ENCODE results near the gene PAX5.

GRCh38 chr9:36969216-36969771 is 64.8 kb downstream of the PAX5 start:
- TF ChIP-seq CTCF (IDR thresholded peaks at IDR 0.05; ENCODE audit: low read length) (no peak), EZH2 (optimal IDR thresholded peaks at IDR 0.05; ENCODE audit: low read depth, low read length) (no peak)
